Measurements from ENCODE around the gene TRPM4. TPM values are rescaled to one million over a fixed set of nuclear protein-coding genes. Genes with fewer than 3 reads are reported as not detected.

Gene TRPM4
- polyA plus RNA-seq, 1 of the 3 experiments (the other 2 are of a cell fraction): 20.6 TPM

- no peaks in the 10 kb centered on the region for H3K9me3 ChIP-seq
- peaks cover 38% of the 10 kb centered on the region for H4K20me1 ChIP-seq (ENCODE audit: insufficient read depth)
- 41% methylated on average over 3 of the region's 3 CpGs for WGBS (ENCODE audit: low lambda C conversion rate)
- H3K27ac ChIP-seq (ENCODE audit: low read depth in 2 of 2, low read length in 1 of 2): peak overlapping the region in 1 of 2 experiments; percentile 68; a peak in 2 of 4 replicates
- peaks cover 14% of the 10 kb centered on the region for H3K79me2 ChIP-seq (ENCODE audit: insufficient read depth)
- ChIA-PET CTCF (interaction anchor here (2.9 kb wide), 1 partner anchor 13 kb away, joined by 21 read pairs; no protein-coding TSS in a partner anchor), POLR2A (no interaction called here)
- H3K4me3 ChIP-seq (ENCODE audit: low read depth in 2 of 2, low read length in 1 of 2): no peak overlapping the region
- H3F3A ChIP-seq (replicated peaks; ENCODE audit: insufficient read depth): peaks cover 64% of the 10 kb centered on the region
- DNase-seq: no peak
- H3K4me1 ChIP-seq (ENCODE audit: control insufficient read depth in 1 of 2, insufficient read depth in 2 of 2, low read depth in 1 of 2, low read length in 1 of 2): peaks cover 13 to 16% of the 10 kb centered on the region in 2 experiments; a peak in 2 of 4 replicates
- no peaks in the 10 kb centered on the region for H3K9me2 ChIP-seq
- no peak overlapping the region for H2AFZ ChIP-seq (ENCODE audit: low read depth)
- H3K4me2 ChIP-seq: peak overlapping the region; percentile 66
- peaks cover 24 to 40% of the 10 kb centered on the region in 2 experiments for H3K36me3 ChIP-seq (replicated peaks in 1 of 2; ENCODE audit: control insufficient read depth in 1 of 2, insufficient read depth in 2 of 2, low read length in 1 of 2)
- no peak for TF ChIP-seq EP300 (IDR thresholded peaks at IDR 0.05; ENCODE audit: borderline replicate concordance in 1 of 2, low read depth in 1 of 2, low read length in 1 of 2)
- TF ChIP-seq ZBTB33 (IDR thresholded peaks at IDR 0.05; ENCODE audit: borderline replicate concordance, low read depth): no peak
- no peak for TF ChIP-seq PBX3 (IDR thresholded peaks at IDR 0.05)
- TF ChIP-seq TAF1 (IDR thresholded peaks at IDR 0.05; ENCODE audit: borderline replicate concordance, low read depth, low read length): no peak
- TF ChIP-seq YY1 (IDR thresholded peaks at IDR 0.05; ENCODE audit: low read depth): no peak
- TF ChIP-seq FOXJ3 (CRISPR knock-in tag; IDR thresholded peaks at IDR 0.05): no peak
- TF ChIP-seq REST (IDR thresholded peaks at IDR 0.05; ENCODE audit: low read depth, low read length): no peak
- TF ChIP-seq CHD2 (IDR thresholded peaks at IDR 0.05; ENCODE audit: low read length, partially characterized antibody): no peak
- no peak for TF ChIP-seq MXI1 (IDR thresholded peaks at IDR 0.05; ENCODE audit: low read depth, low read length)
- no peak for TF ChIP-seq FOSL2 (IDR thresholded peaks at IDR 0.05; ENCODE audit: borderline replicate concordance, low read depth)
- no peak for TF ChIP-seq RAD21 (IDR thresholded peaks at IDR 0.05; ENCODE audit: low read length)
- TF ChIP-seq USF2 (IDR thresholded peaks at IDR 0.05; ENCODE audit: borderline replicate concordance, low read depth, low read length): no peak
- TF ChIP-seq RFX5 (IDR thresholded peaks at IDR 0.05; ENCODE audit: low read length): no peak
- TF ChIP-seq JUND (IDR thresholded peaks at IDR 0.05): no peak
- H3K9ac ChIP-seq: no peak overlapping the region
- no peaks in the 10 kb centered on the region for H3K27me3 ChIP-seq (ENCODE audit: insufficient read depth)
Observed at GRCh38 chr19:49110567-49110966, 47.0 kb upstream of the TRPM4 start.

Measured in SK-N-SH (cell line).